Left ventricle myocardium inferior (tissue), 1 donor: ENCODE measurements around the gene GPX5. TPM values are rescaled to one million over a fixed set of nuclear protein-coding genes. Genes with fewer than 3 reads are reported as not detected.

Experiments
- DNase-seq: peaks from one replicate; pipeline ENCODE4 v3.0.0-alpha.2; 2020
- H3K27ac ChIP-seq: fragments of 200-600 bp; replicated peaks from 2 replicates; pipeline ENCODE4 v1.8.0; 2021
- H3K27me3 ChIP-seq: fragments of 200-600 bp; 2 replicates; pipeline ENCODE4 v1.8.0; 2021; ENCODE audit warnings: low read depth
- H3K36me3 ChIP-seq: fragments of 200-600 bp; 2 replicates; pipeline ENCODE4 v1.8.0; 2021
- H3K4me1 ChIP-seq: fragments of 200-600 bp; 2 replicates; pipeline ENCODE4 v1.8.0; 2021
- H3K4me3 ChIP-seq: fragments of 200-600 bp; 2 replicates; pipeline ENCODE4 v1.8.0; 2021; ENCODE audit warnings: mild to moderate bottlenecking, moderate library complexity
- H3K9me3 ChIP-seq: fragments of 200-600 bp; replicated peaks from 2 replicates; pipeline ENCODE4 v1.8.0; 2021
- intact Hi-C: fragments of 100-400 bp; cut with micrococcal nuclease; formaldehyde crosslinking; loops from one replicate; pipeline ENCODE4 v1.11.0; 2022
- total RNA-seq: library from RNA; stranded (reverse); fragmentation: NEBNext Ultra II Directional; extraction: Animal tissue kit (Norgen Biotek cat#: 25700); gene quantifications from one replicate; pipeline ENCODE4 v1.2.1, GENCODE V29; 2021
- TF ChIP-seq, protein P1 (sequence below): fragments of 200-600 bp; IDR thresholded peaks from 2 replicates; pipeline ENCODE4 v1.8.0; 2021; ENCODE audit warnings: antibody characterized with exemption, mild to moderate bottlenecking, borderline replicate concordance
- donor health status: DM: no; HTN: yes; CAD: no; lungs with severe emphysema.

The GPX5 gene
- total RNA-seq, 1 donor from 2014 or later = not detected

DNA sequence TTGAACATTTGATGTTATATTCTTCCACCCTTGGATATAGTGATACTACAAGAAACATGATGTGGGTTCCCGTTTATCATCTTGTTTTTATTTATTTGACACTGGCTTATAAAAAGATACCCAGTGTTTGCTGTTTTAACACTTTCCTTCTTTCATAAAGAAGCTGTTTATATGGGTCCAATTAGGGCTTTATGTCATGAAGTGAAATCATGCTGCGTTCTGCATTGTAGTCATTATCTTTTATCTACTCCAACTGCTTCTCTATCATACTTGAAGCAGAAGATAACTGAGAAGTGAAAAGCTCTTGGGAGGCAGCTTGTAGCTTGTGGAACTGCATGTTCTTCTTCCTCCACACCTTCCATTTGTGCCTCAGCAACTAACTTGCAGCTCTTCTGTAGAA is 57.8 kb downstream of the GPX5 start:
- TF ChIP-seq, protein P1, sequence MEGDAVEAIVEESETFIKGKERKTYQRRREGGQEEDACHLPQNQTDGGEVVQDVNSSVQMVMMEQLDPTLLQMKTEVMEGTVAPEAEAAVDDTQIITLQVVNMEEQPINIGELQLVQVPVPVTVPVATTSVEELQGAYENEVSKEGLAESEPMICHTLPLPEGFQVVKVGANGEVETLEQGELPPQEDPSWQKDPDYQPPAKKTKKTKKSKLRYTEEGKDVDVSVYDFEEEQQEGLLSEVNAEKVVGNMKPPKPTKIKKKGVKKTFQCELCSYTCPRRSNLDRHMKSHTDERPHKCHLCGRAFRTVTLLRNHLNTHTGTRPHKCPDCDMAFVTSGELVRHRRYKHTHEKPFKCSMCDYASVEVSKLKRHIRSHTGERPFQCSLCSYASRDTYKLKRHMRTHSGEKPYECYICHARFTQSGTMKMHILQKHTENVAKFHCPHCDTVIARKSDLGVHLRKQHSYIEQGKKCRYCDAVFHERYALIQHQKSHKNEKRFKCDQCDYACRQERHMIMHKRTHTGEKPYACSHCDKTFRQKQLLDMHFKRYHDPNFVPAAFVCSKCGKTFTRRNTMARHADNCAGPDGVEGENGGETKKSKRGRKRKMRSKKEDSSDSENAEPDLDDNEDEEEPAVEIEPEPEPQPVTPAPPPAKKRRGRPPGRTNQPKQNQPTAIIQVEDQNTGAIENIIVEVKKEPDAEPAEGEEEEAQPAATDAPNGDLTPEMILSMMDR = no peak
- no peak for DNase-seq
- no peaks in the 10 kb centered on the region for H3K36me3 ChIP-seq
- intact Hi-C loops = no loop called here
- peaks cover 52% of the 10 kb centered on the region for H3K27me3 ChIP-seq
- H3K27ac ChIP-seq = no peak overlapping the region
- no peak overlapping the region for H3K4me3 ChIP-seq
- H3K9me3 ChIP-seq = no peaks in the 10 kb centered on the region
- peaks cover 11% of the 10 kb centered on the region for H3K4me1 ChIP-seq

Other genes starting within 250 kb of the GPX5 start
- gene PGBD1, start 244.3 kb upstream of the GPX5 start, total RNA-seq = 2.4 TPM
- gene ZSCAN31, start 189.7 kb upstream of the GPX5 start, total RNA-seq = 8.0 TPM
- 4.1 TPM for gene ZKSCAN3, start 175.9 kb upstream of the GPX5 start, total RNA-seq
- gene ZSCAN12, start 126.1 kb upstream of the GPX5 start, total RNA-seq = 1.8 TPM
- gene ZSCAN23, start 82.4 kb upstream of the GPX5 start, total RNA-seq = 1.5 TPM
- gene GPX6, start 10.1 kb upstream of the GPX5 start, total RNA-seq = not detected